K562 (cell line): ENCODE data around the gene ATP6V1G2. TPM values are rescaled to one million over a fixed set of nuclear protein-coding genes. Genes with fewer than 3 reads are reported as not detected.

Source experiments
- ATAC-seq: fragments of 200-7000 bp; cut with Tn5 transposase; 3 replicates; pipeline ENCODE4 v1.9.1; 2020; ENCODE audit warnings: moderate library complexity
- BruUV-seq: library from RNA; stranded (reverse); fragments of 400-500 nt; replicated peaks from 2 replicates; lab custom pipeline; 2021; lab: Mats Ljungman, UMichigan
- CTCF ChIA-PET: fragments of 300-600 bp; formaldehyde crosslinking; extraction: SDS; loops from one replicate; lab custom pipeline; 2021; ENCODE audit warnings: low intra/inter-chr PET ratio; lab: Yijun Ruan, JAX
- POLR2A ChIA-PET: fragments of 300-600, 350-650 bp; sonication (Branson Sonifier 250); formaldehyde crosslinking; extraction: SDS; loops from one replicate; lab custom pipeline; 2021; ENCODE audit warnings: antibody characterized with exemption, inconsistent platforms; lab: Yijun Ruan, JAX
- DNase-seq, 4 experiments: peaks; one replicate each; pipeline versions ENCODE4 v3.0.0 to v3.0.0-alpha.2; 2011 to 2018; ENCODE audit warnings: low spot score in 3 of 4, mixed read lengths in 3 of 4; ENCODE audit errors: extremely low read depth in 1 of 4
- FAIRE-seq: peaks from 2 replicates; lab custom pipeline; 2011; peaks lifted over from hg19 to GRCh38; lab: Jason Lieb, UNC
- H2AFZ ChIP-seq: 2 replicates; pipeline ENCODE4 v1.6.0; 2011; ENCODE audit warnings: low read depth, low read length, control low read depth, inconsistent platforms
- H3K27ac ChIP-seq: fragments of 200-600 bp; 3 replicates; pipeline ENCODE4 v1.8.0; 2011; ENCODE audit warnings: low read depth, mild to moderate bottlenecking, control low read depth, inconsistent platforms, low read length, moderate library complexity, mixed read lengths; ENCODE audit errors: extremely low read depth
- H3K27me3 ChIP-seq, 2 experiments: fragments of 300-600 bp in 1 of 2; 2 replicates in 1 of 2; 3 replicates in 1 of 2; pipeline versions ENCODE4 v1.6.0 to v1.8.0; 2011; ENCODE audit warnings: inconsistent platforms in 2 of 2, low read length in 2 of 2, mild to moderate bottlenecking in 1 of 2, mixed read lengths in 1 of 2, moderate library complexity in 1 of 2; ENCODE audit not compliant: control insufficient read depth in 2 of 2, insufficient read depth in 2 of 2
- H3K36me3 ChIP-seq: fragments of 300-600 bp; 3 replicates; pipeline ENCODE4 v1.8.0; 2011; ENCODE audit warnings: mild to moderate bottlenecking, low read length, inconsistent platforms; ENCODE audit not compliant: control insufficient read depth, insufficient read depth
- H3K4me1 ChIP-seq, 2 experiments: fragments of 200-600 bp in 1 of 2; replicated peaks in 1 of 2; 2 replicates in 1 of 2; 3 replicates in 1 of 2; pipeline versions ENCODE4 v1.5.1 to v1.8.0; 2011; ENCODE audit warnings: inconsistent platforms in 2 of 2, low read length in 2 of 2, mild to moderate bottlenecking in 1 of 2, mixed read lengths in 1 of 2, moderate library complexity in 1 of 2; ENCODE audit not compliant: control insufficient read depth in 2 of 2, insufficient read depth in 2 of 2
- H3K4me2 ChIP-seq: 2 replicates; pipeline ENCODE4 v1.6.1; 2011; ENCODE audit warnings: low read length, control low read depth, inconsistent platforms, mixed read lengths; ENCODE audit not compliant: insufficient read depth
- H3K4me3 ChIP-seq: fragments of 200-600 bp; sonication (generic), shearing (Covaris generic); 2 replicates; pipeline ENCODE4 v1.5.1; 2016; ENCODE audit warnings: control low read depth, inconsistent platforms
- H3K79me2 ChIP-seq: fragments of 200-600 bp; 3 replicates; pipeline ENCODE4 v1.8.0; 2011; ENCODE audit warnings: low read length, inconsistent platforms; ENCODE audit not compliant: control insufficient read depth, insufficient read depth
- H3K9ac ChIP-seq, 2 experiments: 2 replicates each; pipeline versions ENCODE4 v1.6.0 to v1.6.1; 2011; ENCODE audit warnings: low read depth in 2 of 2, low read length in 2 of 2, control low read depth in 1 of 2, inconsistent platforms in 1 of 2, mild to moderate bottlenecking in 1 of 2, mixed read lengths in 1 of 2; ENCODE audit not compliant: insufficient read depth in 1 of 2
- H3K9me1 ChIP-seq: one replicate; pipeline ENCODE4 v1.6.0; 2011; ENCODE audit warnings: inconsistent platforms, mild to moderate bottlenecking, low read length, moderate library complexity; ENCODE audit not compliant: control insufficient read depth, insufficient read depth
- H3K9me3 ChIP-seq: replicated peaks from 2 replicates; pipeline ENCODE4 v1.5.1; 2011; ENCODE audit warnings: low read depth, low read length, inconsistent platforms; ENCODE audit not compliant: control insufficient read depth, insufficient read depth
- H4K20me1 ChIP-seq: replicated peaks from 2 replicates; pipeline ENCODE4 v1.6.1; 2011; ENCODE audit warnings: low read length, inconsistent platforms, mixed read lengths; ENCODE audit not compliant: control insufficient read depth, insufficient read depth
- DEAF1 ChIP-seq: fragments of 450-650 bp; formaldehyde crosslinking; IDR thresholded peaks from 2 replicates; pipeline ENCODE4 v1.4.0; 2020; ENCODE audit warnings: mild to moderate bottlenecking, moderate library complexity
- FOXJ2 ChIP-seq: fragments of 200-800 bp; sonication (Bioruptor generic); IDR thresholded peaks from 2 replicates; pipeline ENCODE4 v1.6.1; 2016; ENCODE audit warnings: missing genetic modification characterization, missing compliant biosample characterization
- ILF3 ChIP-seq: fragments of 450-650 bp; IDR thresholded peaks from 2 replicates; pipeline ENCODE4 v1.6.1; 2018; ENCODE audit warnings: antibody characterized with exemption, mild to moderate bottlenecking, moderate library complexity, borderline replicate concordance
- IRF1 ChIP-seq: sonication (generic); formaldehyde crosslinking; IDR thresholded peaks from 2 replicates; pipeline ENCODE4 v1.8.0; 2022; ENCODE audit warnings: missing genetic modification reagents, mild to moderate bottlenecking, borderline replicate concordance
- JUND ChIP-seq, 2 experiments: IDR thresholded peaks; 2 replicates in 1 of 2; 3 replicates in 1 of 2; pipeline ENCODE4 v1.6.1; 2011; ENCODE audit warnings: borderline replicate concordance in 2 of 2, low read depth in 2 of 2, low read length in 2 of 2, improper control_type of control experiment in 1 of 2, missing biosample characterization in 1 of 2, missing genetic modification characterization in 1 of 2, missing genetic modification reagents in 1 of 2
- POLR2B ChIP-seq: fragments of 450-650 bp; IDR thresholded peaks from 2 replicates; pipeline ENCODE4 v1.6.1; 2018; ENCODE audit warnings: low read depth; ENCODE audit not compliant: partially characterized antibody
- POLR3A ChIP-seq: IDR thresholded peaks from 2 replicates; pipeline ENCODE4 v1.6.1; 2011; ENCODE audit warnings: borderline replicate concordance, mild to moderate bottlenecking, moderate library complexity; ENCODE audit not compliant: insufficient read length, insufficient read depth; ENCODE audit errors: extremely low read depth
- SAFB ChIP-seq: fragments of 200-400 bp; formaldehyde crosslinking; IDR thresholded peaks from 2 replicates; pipeline ENCODE4 v1.6.1; 2017; ENCODE audit warnings: low read depth, low read length, borderline replicate concordance
- STAT5A ChIP-seq: IDR thresholded peaks from 2 replicates; pipeline ENCODE4 v1.6.1; 2012; ENCODE audit warnings: low read length, inconsistent platforms, borderline replicate concordance
- ZKSCAN8 ChIP-seq: fragments of 200-800 bp; sonication (Bioruptor generic); IDR thresholded peaks from 2 replicates; pipeline ENCODE4 v1.6.1; 2016; ENCODE audit warnings: missing genetic modification characterization, missing compliant biosample characterization
- ZNF134 ChIP-seq: fragments of 250-450 bp; sonication (Bioruptor Pico); conservative IDR thresholded peaks from 2 replicates; pipeline ENCODE4 v1.4.0; 2020
- ZNF174 ChIP-seq: fragments of 250-450 bp; sonication (Bioruptor Pico); IDR thresholded peaks from 2 replicates; pipeline ENCODE4 v1.4.0; 2020; ENCODE audit warnings: mild to moderate bottlenecking
- ZNF398 ChIP-seq: fragments of 250-450 bp; sonication (Bioruptor Pico); IDR thresholded peaks from 2 replicates; pipeline ENCODE4 v1.8.0; 2021; ENCODE audit warnings: moderate library complexity, mild to moderate bottlenecking, inconsistent platforms
- ZNF764 ChIP-seq: fragments of 250-450 bp; sonication (Bioruptor Pico); IDR thresholded peaks from 2 replicates; pipeline ENCODE4 v1.4.0; 2020; ENCODE audit warnings: low read depth, mild to moderate bottlenecking, moderate library complexity
- ZNF79 ChIP-seq: fragments of 250-450 bp; sonication (Bioruptor Pico); IDR thresholded peaks from 2 replicates; pipeline ENCODE4 v1.4.0; 2020; ENCODE audit warnings: low read depth, mild to moderate bottlenecking, moderate library complexity
- WGBS: fragments of 100-300 bp; shearing (Covaris generic); methylation state at CpG from one replicate; pipeline ENCODE4 v1.1.6; 2016; ENCODE audit warnings: low coverage, mixed read lengths; ENCODE audit not compliant: insufficient coverage; ENCODE audit errors: missing lambda C conversion rate; 5-methylcytosine and 5-hydroxymethylcytosine counted together
- in situ Hi-C: fragments of 300-500 bp; cut with MboI; formaldehyde crosslinking; loops from 4 replicates; pipeline ENCODE4 v1.15.0; 2018; ENCODE audit warnings: inconsistent platforms, mixed read lengths
- intact Hi-C: fragments of 100-400 bp; cut with micrococcal nuclease; formaldehyde crosslinking; loops from 2 replicates; pipeline ENCODE4 v1.14.2; 2022
- polyA plus RNA-seq, 8 experiments: library from polyadenylated mRNA; depleted of rRNA in 4 of 8; stranded (reverse) in 5 of 8; unstranded in 3 of 8; fragments of >200 nt; fragmentation: Nextera tagmentation in 2 of 8; fragmentation: Illumina TruSeq in 1 of 8; extraction: Ambion mirVana in 2 of 8; extraction: Trizol in 1 of 8; gene quantifications; 2 replicates each; pipeline versions ENCODE4 v1.2.1 to v1.2.3, GENCODE V29; 2011 to 2014; ENCODE audit warnings: inconsistent platforms in 1 of 8, missing spikeins in 1 of 8
- total RNA-seq, 7 experiments: library from RNA; depleted of rRNA in 6 of 7; stranded (reverse); fragments of >200 nt in 6 of 7; fragmentation: Illumina TruSeq in 2 of 7; extraction: Trizol in 2 of 7; gene quantifications; 2 replicates each; pipeline versions ENCODE4 v1.2.1 to v1.2.3, GENCODE V29; 2011 to 2021; ENCODE audit warnings: low replicate concordance in 1 of 7

The ATP6V1G2 gene
- total and polyA plus RNA-seq, 9 of the 15 experiments (the other 6 are each of a cell fraction or from before 2014, with no cell fraction given), result 0.14 to 1.5 (median 0.33) TPM

- CTCF ChIA-PET, result no interaction called here
- Histone ChIP-seq H3K9ac (peak within 1 kb of the TSS in 1 of 2 experiments; percentile 40; a peak in 2 of 4 replicates), H3K4me2 (no peak within 1 kb of the TSS), H2AFZ (no peak within 1 kb of the TSS), H3K79me2 (no peaks in the 10 kb centered on the region), H3K27me3 (no peaks in the 10 kb centered on the region), H3K9me3 (no peaks in the 10 kb centered on the region), H3K4me3 (no peak within 1 kb of the TSS), H3K27ac (no peak within 1 kb of the TSS), H3K4me1 (peaks cover 0 to 24% of the 10 kb centered on the region in 2 experiments; a peak in 2 of 5 replicates), H3K36me3 (no peaks in the 10 kb centered on the region), H4K20me1 (no peaks in the 10 kb centered on the region), H3K9me1 (no peaks in the 10 kb centered on the region)
- no TSS peak for BruUV-seq
- WGBS, result 41% methylated on average over 26 of the region's 27 CpGs
- intact Hi-C loops (no loop called here), in situ Hi-C loops (no loop called here)
- no peak for FAIRE-seq
- ATAC-seq, result peak; percentile 13; the same call in 1 of the 3 replicates
- POLR2A ChIA-PET, result interaction anchor here (1.1 to 2.0 kb wide), 2 partner anchors 9 to 14 kb away, joined by 4 to 8 read pairs; partner anchors contain the start of gene LST1
- no peak for DNase-seq
- no peak for TF ChIP-seq IRF1
- no peak for TF ChIP-seq ZNF764 (CRISPR knock-in tag)
- no peak for TF ChIP-seq DEAF1 (CRISPR knock-in tag)
- TF ChIP-seq SAFB, result no peak
- no peak for TF ChIP-seq ZNF79 (CRISPR knock-in tag)
- TF ChIP-seq JUND (IDR thresholded peaks at IDR 0.05; ENCODE audit: borderline replicate concordance, low read depth, low read length), result no peak
- TF ChIP-seq JUND (tag; IDR thresholded peaks at IDR 0.05; ENCODE audit: borderline replicate concordance, low read depth, low read length), result no peak
- TF ChIP-seq ZNF134 (CRISPR knock-in tag), result no peak
- TF ChIP-seq ZNF174 (CRISPR knock-in tag), result no peak
- TF ChIP-seq ZNF398 (CRISPR knock-in tag), result no peak
- no peak for TF ChIP-seq POLR3A
- no peak for TF ChIP-seq POLR2B
- TF ChIP-seq ILF3, result no peak
- no peak for TF ChIP-seq FOXJ2
- TF ChIP-seq STAT5A, result no peak
- no peak for TF ChIP-seq ZKSCAN8
Measured at GRCh38 chr6:31572041-31572911, 25.9 kb upstream of the ATP6V1G2 start, which contains the start of gene LTA. LTA (plus strand) TSS chr6:31572289; CDS start chr6:31572743, 454 bp downstream.
